SK-N-MC (cell line): ENCODE results near the gene THTPA.

Source experiments
- EZH2 ChIP-seq: fragments of 200-600 bp; sonication (generic); IDR thresholded peaks from one replicate; pipeline ENCODE4 v1.6.1; 2017; ENCODE audit warnings: antibody characterized with exemption
- FOXP2 ChIP-seq: optimal IDR thresholded peaks from 2 replicates; pipeline ENCODE3; 2011; ENCODE audit warnings: mild to moderate bottlenecking, moderate library complexity; ENCODE audit not compliant: insufficient read depth; ENCODE audit errors: extremely low read length, control extremely low read depth
- POLR2AphosphoS5 ChIP-seq: IDR thresholded peaks from 2 replicates; pipeline ENCODE4 v1.6.1; 2012; ENCODE audit warnings: mild to moderate bottlenecking, low read depth, low read length, borderline replicate concordance

GRCh38 chr14:23513005-23513817 is 42.9 kb upstream of the THTPA start:
- no peak for TF ChIP-seq FOXP2
- TF ChIP-seq POLR2AphosphoS5, result no peak
- TF ChIP-seq EZH2, result no peak
